Measurements from ENCODE around the gene DSG3.

GRCh38 chr18:31504455-31505147 is 57.1 kb downstream of the DSG3 start:
- TF ChIP-seq CTCF (IDR thresholded peaks at IDR 0.05) (no peak), POLR2A (IDR thresholded peaks at IDR 0.05) (no peak)
